Esophagus (tissue), 2 donors: ENCODE data around the gene PARD6A. TPM values are rescaled to one million over a fixed set of nuclear protein-coding genes. Genes with fewer than 3 reads are reported as not detected.

Experiments used
- H3K27ac ChIP-seq, 2 donors: one replicate each; pipeline ENCODE4 v1.5.1; 2013; ENCODE audit warnings: low read depth in 2 of 2, mild to moderate bottlenecking in 2 of 2, inconsistent platforms in 1 of 2, low read length in 1 of 2, moderate library complexity in 1 of 2
- H3K27me3 ChIP-seq, 2 donors: one replicate each; pipeline ENCODE4 v1.6.1; 2013; ENCODE audit warnings: low read length in 2 of 2, control low read depth in 1 of 2, mild to moderate bottlenecking in 1 of 2; ENCODE audit not compliant: insufficient read depth in 2 of 2, control insufficient read depth in 1 of 2
- H3K36me3 ChIP-seq, 2 donors: one replicate each; pipeline ENCODE4 v1.6.1; 2013; ENCODE audit warnings: low read length in 1 of 2; ENCODE audit not compliant: control insufficient read depth in 2 of 2, insufficient read depth in 2 of 2
- H3K4me1 ChIP-seq, 2 donors: one replicate each; pipeline ENCODE4 v1.6.1; 2013; ENCODE audit warnings: low read length in 1 of 2; ENCODE audit not compliant: control insufficient read depth in 2 of 2, insufficient read depth in 2 of 2
- H3K4me3 ChIP-seq, 2 donors: one replicate each; pipeline ENCODE4 v1.5.1; 2013; ENCODE audit warnings: low read length in 2 of 2, mild to moderate bottlenecking in 2 of 2, low read depth in 1 of 2, moderate library complexity in 1 of 2
- H3K9me3 ChIP-seq, 2 donors: one replicate each; pipeline ENCODE4 v1.6.1; 2013; ENCODE audit warnings: mild to moderate bottlenecking in 2 of 2, low read depth in 1 of 2, low read length in 1 of 2, moderate library complexity in 1 of 2; ENCODE audit not compliant: control insufficient read depth in 2 of 2, insufficient read depth in 1 of 2
- WGBS, 2 donors: extraction: QIAGEN DNeasy Blood & Tissue Kit; methylation state at CpG; one replicate each; pipeline ENCODE4 v1.1.7; 2013; 5-methylcytosine and 5-hydroxymethylcytosine counted together
- polyA plus RNA-seq, 2 donors: library from polyadenylated mRNA; stranded (reverse); fragments of 200-250 nt; gene quantifications; one replicate each; pipeline ENCODE4 v1.2.3, GENCODE V29; 2013
- donor health status: healthy with polysubstance abuse.
- donor health status: Bipolar disorder and iron deficiency.

Gene PARD6A
- polyA plus RNA-seq, 2 donors: 1.2 to 1.7 TPM

DNA sequence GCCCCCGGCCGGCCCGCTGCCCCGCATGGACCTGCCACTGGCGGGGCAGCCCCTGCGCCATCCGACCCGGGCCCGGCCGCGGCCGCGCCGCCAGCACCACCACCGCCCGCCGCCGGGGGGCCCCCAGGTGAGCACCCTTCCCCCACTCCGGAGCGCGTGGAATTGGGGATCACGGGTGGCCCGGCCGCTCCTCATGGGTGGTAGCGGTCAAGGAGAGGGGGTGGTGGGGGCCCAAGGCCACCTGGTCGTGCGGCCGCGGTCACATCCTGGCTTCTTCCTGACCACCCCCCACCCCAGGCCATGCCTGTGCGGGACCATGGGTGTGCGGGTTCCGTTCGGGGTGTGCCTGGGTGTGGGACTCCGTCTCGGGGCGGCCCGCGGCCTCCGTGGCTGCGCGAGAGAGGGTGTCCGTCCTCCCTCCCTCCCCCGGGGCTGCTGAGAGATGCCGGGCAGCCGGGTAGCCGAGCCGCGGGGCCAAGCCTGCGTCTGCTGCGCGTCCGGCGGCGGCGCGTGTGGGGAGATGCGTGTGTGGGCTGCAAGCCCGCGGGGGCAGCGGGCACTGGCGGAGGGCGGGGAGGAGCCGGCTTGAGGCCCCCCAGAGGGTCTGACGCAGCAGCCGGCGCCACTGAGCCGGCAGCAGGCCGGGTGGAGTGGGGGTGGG, 7.5 kb upstream of the PARD6A start:
- 15 to 20% methylated on average over 46 to 68 of the region's 68 CpGs for WGBS, 2 donors
- H3K27me3 ChIP-seq: peaks cover 0 to 15% of the 10 kb centered on the region in 2 donors
- H3K9me3 ChIP-seq: peaks cover 0 to 4% of the 10 kb centered on the region in 2 donors
- peaks cover 0 to 11% of the 10 kb centered on the region in 2 donors for H3K36me3 ChIP-seq
- peak overlapping the region; percentile 23 to 35 for H3K4me3 ChIP-seq
- peaks cover 7 to 19% of the 10 kb centered on the region in 2 donors for H3K4me1 ChIP-seq
- H3K27ac ChIP-seq: no peak overlapping the region

DNA sequence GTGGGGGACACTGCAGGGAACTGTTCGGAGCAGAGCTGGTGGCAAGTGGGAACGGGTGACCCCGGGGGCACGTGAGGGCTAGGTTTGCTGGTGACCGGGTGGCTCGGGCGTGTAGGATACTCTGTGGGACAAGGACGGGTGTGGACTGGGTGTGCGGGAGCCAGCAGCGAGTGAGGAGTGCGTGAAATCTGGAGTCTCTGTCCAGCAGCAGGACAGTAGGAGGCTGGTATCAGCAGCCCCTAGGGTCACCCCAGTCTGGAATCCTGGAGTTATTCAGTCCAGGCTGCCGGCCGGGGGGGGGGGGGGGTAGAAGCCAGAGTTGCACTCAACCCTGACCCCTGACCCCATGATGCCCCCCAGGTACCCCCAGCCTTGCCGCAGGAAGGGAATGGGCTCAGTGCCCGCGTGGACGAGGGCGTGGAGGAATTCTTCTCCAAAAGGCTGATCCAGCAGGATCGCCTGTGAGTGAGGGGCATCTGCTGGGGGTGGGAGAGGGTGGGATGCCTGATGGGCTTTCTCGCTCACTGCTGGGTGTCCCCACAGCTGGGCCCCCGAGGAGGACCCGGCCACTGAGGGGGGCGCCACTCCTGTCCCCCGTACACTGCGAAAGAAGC, 6.9 kb upstream of the PARD6A start:
- 34 to 36% methylated on average over 22 to 24 of the region's 25 CpGs for WGBS, 2 donors
- H3K27me3 ChIP-seq: peaks cover 0 to 13% of the 10 kb centered on the region in 2 donors

DNA sequence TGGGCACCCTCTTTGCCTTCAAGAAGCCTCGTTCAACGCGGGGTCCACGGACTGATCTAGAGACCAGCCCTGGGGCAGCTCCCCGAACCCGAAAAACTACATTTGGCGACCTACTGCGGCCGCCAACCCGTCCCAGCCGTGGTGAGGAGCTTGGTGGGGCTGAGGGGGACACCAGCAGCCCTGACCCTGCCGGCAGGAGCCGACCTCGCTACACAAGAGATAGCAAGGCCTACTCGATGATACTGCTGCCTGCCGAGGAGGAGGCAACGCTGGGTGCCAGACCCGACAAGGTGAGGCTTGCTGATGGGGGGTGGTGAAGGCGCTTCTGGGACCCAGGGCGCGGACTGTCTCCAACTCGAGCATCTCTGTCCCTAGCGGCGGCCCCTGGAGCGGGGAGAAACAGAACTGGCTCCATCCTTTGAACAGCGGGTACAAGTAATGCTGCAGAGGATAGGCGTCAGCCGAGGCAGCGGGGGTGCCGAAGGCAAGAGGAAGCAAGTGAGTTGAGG, 6.3 kb upstream of the PARD6A start:
- H3K9me3 ChIP-seq: peaks cover 0 to 4% of the 10 kb centered on the region in 2 donors
- peaks cover 0 to 11% of the 10 kb centered on the region in 2 donors for H3K27me3 ChIP-seq
- peaks cover 0 to 11% of the 10 kb centered on the region in 2 donors for H3K36me3 ChIP-seq
- 44 to 45% methylated on average over 30 of the region's 30 CpGs for WGBS, 2 donors
- no peak overlapping the region for H3K4me3 ChIP-seq
- peaks cover 7 to 16% of the 10 kb centered on the region in 2 donors for H3K4me1 ChIP-seq
- H3K27ac ChIP-seq: no peak overlapping the region

More for the DNA sequence above, 6.9 kb upstream of the PARD6A start:
- Histone ChIP-seq H3K4me1 (peaks cover 7 to 15% of the 10 kb centered on the region in 2 donors), H3K4me3 (no peak overlapping the region), H3K27ac (no peak overlapping the region), H3K36me3 (peaks cover 0 to 11% of the 10 kb centered on the region in 2 donors), H3K9me3 (peaks cover 0 to 4% of the 10 kb centered on the region in 2 donors)

DNA sequence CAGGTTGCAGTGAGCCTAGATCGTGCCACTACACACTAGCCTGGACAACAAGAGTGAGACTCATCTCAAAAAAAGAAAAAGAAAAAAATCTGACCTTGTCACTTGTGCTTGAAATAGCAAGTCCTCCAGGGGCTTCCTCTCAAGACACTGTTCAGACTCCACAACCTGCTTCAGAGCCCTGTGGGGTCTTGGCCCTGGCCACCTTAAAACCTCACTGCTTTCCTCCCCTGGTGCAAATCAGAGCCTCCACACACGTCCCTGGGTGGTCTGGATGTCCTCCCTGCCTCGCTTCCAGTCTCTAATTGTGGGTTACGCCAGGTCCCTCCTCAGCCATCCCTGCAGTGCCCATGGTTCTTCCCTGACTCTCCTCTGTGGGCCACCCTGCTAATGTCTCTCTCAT, 5.4 kb upstream of the PARD6A start:
- Histone ChIP-seq H3K27me3 (peaks cover 0 to 11% of the 10 kb centered on the region in 2 donors), H3K4me1 (peaks cover 7 to 16% of the 10 kb centered on the region in 2 donors), H3K9me3 (peaks cover 0 to 4% of the 10 kb centered on the region in 2 donors), H3K27ac (no peak overlapping the region), H3K36me3 (peaks cover 0 to 11% of the 10 kb centered on the region in 2 donors), H3K4me3 (no peak overlapping the region)
- 73 to 80% methylated on average over 4 of the region's 4 CpGs for WGBS, 2 donors

DNA sequence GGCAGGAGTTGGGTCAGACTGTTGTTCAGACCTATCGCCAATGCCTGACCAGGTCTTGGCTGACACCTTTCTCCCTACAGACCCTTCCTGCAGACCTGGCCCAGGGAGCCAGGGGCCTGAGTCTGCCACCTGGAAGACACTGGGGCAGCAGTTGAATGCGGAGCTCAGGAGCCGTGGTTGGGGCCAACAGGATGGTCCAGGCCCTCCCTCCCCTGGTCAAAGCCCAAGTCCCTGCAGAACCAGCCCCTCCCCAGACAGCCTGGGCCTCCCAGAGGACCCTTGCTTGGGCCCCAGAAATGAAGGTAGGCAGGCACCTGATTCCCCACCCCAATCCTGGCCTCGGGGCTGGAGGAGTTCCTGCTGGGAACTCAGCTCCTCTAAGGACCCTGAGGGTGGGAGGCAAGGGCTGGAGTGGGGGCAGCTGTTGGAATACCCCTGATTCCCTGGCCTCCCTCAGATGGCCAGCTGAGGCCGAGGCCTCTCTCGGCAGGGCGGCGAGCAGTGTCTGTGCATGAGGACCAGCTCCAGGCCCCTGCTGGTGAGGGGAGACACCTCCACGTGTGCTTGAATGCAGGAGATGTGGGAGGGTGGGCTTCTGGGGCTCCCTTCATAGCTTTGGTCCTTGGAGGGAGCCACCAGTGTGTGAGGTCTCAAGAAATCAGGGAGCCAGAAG, 4.3 kb upstream of the PARD6A start:
- WGBS, 2 donors: 81 to 87% methylated on average over 9 of the region's 9 CpGs
- no peak overlapping the region for H3K27ac ChIP-seq
- peaks cover 0 to 10% of the 10 kb centered on the region in 2 donors for H3K27me3 ChIP-seq
- H3K9me3 ChIP-seq: peaks cover 0 to 4% of the 10 kb centered on the region in 2 donors
- H3K4me1 ChIP-seq: peaks cover 7 to 22% of the 10 kb centered on the region in 2 donors
- no peak overlapping the region for H3K4me3 ChIP-seq
- peaks cover 0 to 11% of the 10 kb centered on the region in 2 donors for H3K36me3 ChIP-seq

DNA sequence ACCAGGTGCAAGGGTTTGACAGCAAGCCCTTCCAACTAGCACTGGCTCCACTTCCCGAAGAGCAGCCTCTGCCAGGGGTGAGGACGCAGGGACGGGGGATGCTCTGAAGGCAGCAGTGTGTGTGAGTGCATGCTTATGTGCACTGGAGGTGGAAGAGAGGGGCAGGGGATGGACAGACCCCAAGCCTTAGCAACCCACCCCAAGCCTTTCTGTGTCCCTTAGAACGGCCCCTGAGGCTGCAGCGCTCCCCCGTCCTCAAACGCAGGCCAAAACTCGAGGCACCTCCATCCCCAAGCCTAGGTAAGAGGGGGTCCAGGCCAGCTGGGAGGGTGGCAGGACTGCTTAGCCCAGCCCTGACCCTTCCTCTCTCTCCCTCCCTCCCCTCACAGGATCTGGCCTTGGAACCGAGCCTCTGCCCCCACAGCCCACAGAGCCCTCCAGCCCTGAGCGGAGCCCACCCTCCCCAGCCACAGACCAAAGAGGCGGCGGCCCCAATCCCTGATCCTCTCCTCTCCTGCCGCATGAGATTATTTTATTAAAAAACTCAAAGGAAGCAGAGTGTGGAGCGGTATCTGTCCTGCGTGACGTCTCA, 3.6 kb upstream of the PARD6A start:
- 92 to 94% methylated on average over 16 of the region's 16 CpGs for WGBS, 2 donors
- no peaks in the 10 kb centered on the region for H3K9me3 ChIP-seq
- peaks cover 7 to 24% of the 10 kb centered on the region in 2 donors for H3K4me1 ChIP-seq
- H3K27ac ChIP-seq: no peak overlapping the region
- H3K27me3 ChIP-seq: peaks cover 0 to 8% of the 10 kb centered on the region in 2 donors
- peaks cover 0 to 12% of the 10 kb centered on the region in 2 donors for H3K36me3 ChIP-seq
- H3K4me3 ChIP-seq: no peak overlapping the region

DNA sequence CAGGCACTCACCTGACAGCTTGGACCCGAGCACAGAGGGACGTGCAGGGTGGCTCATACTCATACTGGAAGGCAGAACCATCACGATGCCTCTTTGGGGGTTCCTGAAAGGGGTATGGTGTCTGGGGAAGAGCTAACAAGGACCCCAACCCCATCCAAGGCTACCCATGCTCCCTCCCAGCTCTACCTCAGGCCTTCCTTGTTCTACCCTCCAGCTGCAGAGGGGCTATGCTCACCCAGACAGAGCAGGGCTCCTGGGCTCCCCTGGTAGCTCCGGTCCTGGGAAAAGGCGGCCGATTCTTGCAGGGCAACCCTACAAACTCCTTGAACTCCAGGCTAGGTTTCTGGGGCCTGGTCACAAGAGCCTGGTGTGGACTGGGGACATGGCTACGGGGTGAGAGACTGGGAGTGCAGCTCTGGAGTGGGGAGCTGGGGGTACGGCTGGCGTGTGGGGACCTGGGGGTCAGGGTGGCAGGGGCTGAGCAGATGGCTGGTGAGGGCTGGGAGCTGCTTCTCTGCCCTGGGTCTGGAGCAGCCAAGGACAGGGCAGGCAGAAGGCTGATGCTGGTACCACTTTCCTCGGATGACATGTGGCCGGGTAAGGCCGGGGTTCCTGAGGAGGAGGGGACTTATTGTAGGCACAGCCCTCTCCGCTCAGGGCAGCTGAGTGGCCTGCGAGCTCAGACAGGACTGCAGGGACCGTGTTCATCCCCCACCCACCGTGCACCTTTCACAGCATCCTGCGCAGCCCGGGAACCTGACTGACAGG, 2.8 kb upstream of the PARD6A start:
- Histone ChIP-seq H3K27ac (no peak overlapping the region), H3K9me3 (no peaks in the 10 kb centered on the region), H3K4me3 (no peak overlapping the region), H3K4me1 (peaks cover 5 to 24% of the 10 kb centered on the region in 2 donors), H3K27me3 (peaks cover 0 to 8% of the 10 kb centered on the region in 2 donors), H3K36me3 (peaks cover 2 to 13% of the 10 kb centered on the region in 2 donors)
- WGBS, 2 donors: 92 to 93% methylated on average over 18 of the region's 18 CpGs

DNA sequence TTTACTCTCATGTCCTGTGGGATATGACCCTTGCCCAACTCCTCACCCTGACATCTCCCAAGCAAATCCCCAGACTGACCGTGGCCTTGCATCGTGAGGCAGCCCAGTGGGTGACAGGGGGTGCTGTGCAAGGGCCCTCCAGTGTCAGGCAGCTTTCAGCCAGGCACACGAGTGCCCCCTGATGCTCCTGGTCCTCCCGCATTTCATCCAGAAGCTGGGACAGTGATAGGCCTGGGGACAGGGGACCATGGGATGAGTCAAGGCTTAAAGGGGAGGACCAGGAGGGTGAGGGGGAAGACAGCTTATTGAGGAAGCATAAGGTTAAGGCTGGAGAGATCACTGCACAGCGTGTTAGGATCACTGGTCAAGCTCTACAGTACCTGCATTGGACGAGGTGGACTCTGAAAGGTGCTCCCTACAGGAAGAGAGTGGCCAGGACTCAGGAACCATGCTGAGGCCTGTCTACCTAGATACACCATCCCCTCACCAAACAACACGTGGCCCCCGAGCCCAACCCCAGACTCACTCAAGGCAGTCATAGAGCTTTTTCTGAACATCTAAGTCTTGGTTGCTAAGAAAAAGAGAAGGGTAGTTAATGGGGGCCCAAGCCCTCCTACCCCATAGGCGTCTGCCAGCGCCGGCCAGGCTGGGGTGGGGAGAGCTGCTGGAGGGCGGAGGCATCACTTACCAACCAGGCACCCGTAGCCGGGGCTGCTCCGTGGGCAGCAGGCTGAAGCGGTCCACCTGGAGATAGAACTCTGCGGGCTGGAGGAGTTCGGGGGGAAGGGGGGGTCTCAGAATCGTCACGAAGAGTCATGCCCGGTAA, 1.7 kb upstream of the PARD6A start:
- peaks cover 2 to 17% of the 10 kb centered on the region in 2 donors for H3K36me3 ChIP-seq
- peaks cover 0 to 19% of the 10 kb centered on the region in 2 donors for H3K4me1 ChIP-seq
- peak overlapping the region; percentile 66 to 85 for H3K4me3 ChIP-seq
- WGBS, 2 donors: 33 to 35% methylated on average over 21 of the region's 21 CpGs
- H3K27me3 ChIP-seq: peaks cover 0 to 5% of the 10 kb centered on the region in 2 donors
- no peaks in the 10 kb centered on the region for H3K9me3 ChIP-seq
- H3K27ac ChIP-seq: no peak overlapping the region
